ENCODE measurements around the gene KANSL2.
"Not testable (repeated sequence)": the region's sequence is repeated elsewhere in the genome, so short reads cannot be mapped to it uniquely, and the experiment has no call there.

The KANSL2 gene

GRCh38 chr12:48681710-48682532 lies at the start of gene KANSL2:
Gene KANSL2 (minus strand): TSS chr12:48682238. CDS start chr12:48681632, 606 bp downstream.
- peak; percentile 100 for DNase-seq

GRCh38 chr12:48728807-48729206 lies 46.8 kb upstream of the KANSL2 start:
- DNase-seq = no peak

GRCh38 chr12:48720737-48721136 lies 38.7 kb upstream of the KANSL2 start:
- not testable (repeated sequence) for DNase-seq

- not testable (repeated sequence) for DNase-seq
Observed at GRCh38 chr12:48720171-48720570, 38.1 kb upstream of the KANSL2 start.

DNA sequence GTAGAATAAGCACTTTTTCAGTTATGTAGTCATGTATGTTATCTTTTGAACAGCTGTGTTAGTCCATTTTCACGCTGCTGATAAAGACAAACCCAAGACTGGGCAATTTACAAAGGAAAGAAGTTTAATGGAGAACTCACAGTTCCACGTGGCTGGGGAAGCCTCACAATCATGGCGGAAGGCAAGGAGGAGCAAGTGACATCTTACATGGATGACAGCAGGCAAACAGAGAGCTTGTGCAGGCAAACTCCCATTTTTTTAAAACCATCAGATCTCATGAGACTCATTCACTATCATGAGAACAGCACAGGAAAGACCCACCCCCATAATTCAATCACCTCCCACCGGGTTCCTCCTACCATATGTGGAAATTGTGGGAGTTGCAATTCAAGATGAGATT lies 37.0 kb upstream of the KANSL2 start:
- not testable (repeated sequence) for DNase-seq

GRCh38 chr12:48717252-48717695 lies 35.2 kb upstream of the KANSL2 start:
- no peak for DNase-seq

- peak; percentile 98 for DNase-seq
Observed at GRCh38 chr12:48716493-48717251, 34.6 kb upstream of the KANSL2 start, which contains the start of gene CCNT1. Gene CCNT1 (minus strand): TSS chr12:48716707. CDS start chr12:48716675, 32 bp downstream.

- DNase-seq = no peak
Observed at GRCh38 chr12:48716168-48716492, 34.1 kb upstream of the KANSL2 start.

DNA sequence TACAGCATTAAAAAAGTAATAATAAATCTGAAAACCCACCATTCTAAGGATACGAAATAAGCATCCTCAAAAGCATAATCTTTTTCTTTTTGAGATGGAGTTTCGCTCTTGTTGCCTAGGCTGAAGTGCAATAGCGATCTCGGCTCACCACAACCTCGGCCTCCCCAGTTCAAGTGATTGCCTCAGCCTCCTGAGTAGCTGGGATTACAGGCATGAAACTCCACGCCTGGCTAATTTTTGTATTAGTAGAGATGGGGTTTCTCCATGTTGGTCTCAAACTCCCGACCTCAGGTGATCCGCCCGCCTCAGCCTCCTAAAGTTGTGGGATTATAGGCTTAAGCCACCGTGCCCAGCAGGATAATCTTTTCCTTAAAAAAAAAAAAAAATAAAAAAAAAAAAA lies 30.2 kb upstream of the KANSL2 start:
- DNase-seq = no peak

DNA sequence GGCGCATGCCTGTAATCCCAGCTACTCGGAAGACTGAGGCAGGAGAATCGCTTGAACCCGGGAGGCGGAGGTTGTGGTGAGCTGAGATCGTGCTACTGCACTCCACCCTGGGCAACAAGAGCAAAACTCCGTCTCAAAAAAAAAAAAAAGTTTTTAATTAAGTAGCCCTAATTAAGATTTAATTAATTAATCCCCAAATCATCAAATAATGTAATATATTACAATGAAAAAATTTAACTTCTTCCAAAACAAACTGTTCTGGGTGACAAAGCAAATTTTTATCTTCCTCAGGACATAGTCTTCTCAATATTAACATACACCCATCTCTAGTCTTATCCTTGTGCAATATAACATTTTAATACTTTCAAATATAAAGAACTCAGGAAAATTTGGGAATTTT lies 16.8 kb upstream of the KANSL2 start:
- not testable (repeated sequence) for DNase-seq

DNA sequence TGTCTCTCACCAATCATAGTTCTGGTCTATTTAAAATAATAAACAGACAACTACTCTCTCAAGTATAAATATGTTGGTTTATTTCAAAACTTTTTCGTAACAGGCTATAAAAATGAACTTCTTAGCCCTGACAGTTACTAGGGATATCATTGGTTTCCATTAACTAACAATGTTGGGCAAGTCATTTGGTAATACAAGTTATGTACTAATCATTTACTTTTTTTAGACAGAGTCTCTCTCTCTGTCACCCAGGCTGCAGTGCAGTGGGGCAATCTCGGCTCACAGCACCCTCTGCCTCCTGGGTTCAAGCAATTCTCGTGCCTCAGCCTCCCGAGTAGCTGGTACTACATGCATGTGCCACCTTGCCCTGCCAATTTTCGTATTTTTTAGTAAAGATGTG lies 14.6 kb upstream of the KANSL2 start:
- DNase-seq = no peak

- no peak for DNase-seq
Observed at GRCh38 chr12:48695859-48696258, 13.8 kb upstream of the KANSL2 start.

DNA sequence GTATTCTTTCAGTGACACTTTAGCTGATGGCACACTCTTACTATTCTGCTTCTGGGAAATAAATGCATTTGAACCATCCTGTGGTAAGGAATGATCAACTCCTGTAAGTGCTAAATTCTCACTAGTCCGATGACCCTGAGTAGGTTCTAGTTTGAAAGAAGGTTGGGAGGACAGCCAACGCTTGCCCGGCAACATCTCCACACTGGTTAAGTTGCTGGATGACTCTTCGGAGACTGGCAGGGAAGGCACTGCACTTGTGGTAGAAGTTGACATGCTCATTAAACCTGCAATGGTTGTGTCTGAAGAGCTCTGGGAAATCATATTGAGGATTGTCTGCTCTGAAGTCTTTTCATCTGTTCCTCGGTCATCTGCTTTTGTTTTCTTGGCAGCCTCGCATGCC lies 12.0 kb upstream of the KANSL2 start:
- no peak for DNase-seq

GRCh38 chr12:48693572-48693971 lies 11.5 kb upstream of the KANSL2 start:
- DNase-seq = no peak

GRCh38 chr12:48691826-48692487 lies 9.9 kb upstream of the KANSL2 start:
- no peak for DNase-seq

DNA sequence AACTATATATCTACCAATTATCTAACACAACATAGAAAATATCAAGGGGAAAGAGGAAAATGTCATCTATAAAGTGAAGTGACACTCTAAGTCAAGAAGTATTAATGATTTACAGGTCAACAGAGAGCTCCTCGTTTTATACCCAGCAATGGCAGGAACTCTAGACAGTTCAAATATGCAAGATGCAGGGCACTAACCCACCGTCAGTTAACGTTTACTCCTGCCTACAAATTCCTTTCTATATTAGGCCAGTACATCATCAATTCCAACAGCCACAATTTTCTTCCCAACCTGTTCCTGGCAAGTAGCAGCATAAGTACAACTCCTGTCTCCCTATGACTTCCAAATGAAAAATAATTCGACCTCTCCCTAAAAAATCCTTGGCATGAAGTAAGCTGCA lies 9.0 kb upstream of the KANSL2 start:
- DNase-seq = no peak

GRCh38 chr12:48690436-48690835 lies 8.4 kb upstream of the KANSL2 start:
- DNase-seq = no peak

DNA sequence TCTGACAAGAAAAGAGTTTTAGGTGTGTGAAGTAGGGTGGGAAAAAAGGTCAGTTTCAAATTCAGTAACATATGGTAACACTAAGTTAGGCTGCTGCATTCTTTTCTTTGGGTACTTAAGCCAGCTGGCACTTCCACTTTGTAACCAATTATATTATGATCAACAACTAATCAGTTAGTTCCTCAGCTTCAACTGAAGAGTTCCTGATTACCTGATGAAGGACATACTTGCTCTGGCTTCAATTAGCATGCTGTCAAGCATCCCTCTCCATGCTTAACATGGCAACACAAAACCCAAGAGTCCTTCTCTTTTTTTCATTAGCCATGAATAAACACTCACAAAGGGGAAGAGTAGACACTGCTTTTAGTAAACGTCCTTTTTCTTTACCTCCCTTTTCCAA lies 6.8 kb upstream of the KANSL2 start:
- no peak for DNase-seq

DNA sequence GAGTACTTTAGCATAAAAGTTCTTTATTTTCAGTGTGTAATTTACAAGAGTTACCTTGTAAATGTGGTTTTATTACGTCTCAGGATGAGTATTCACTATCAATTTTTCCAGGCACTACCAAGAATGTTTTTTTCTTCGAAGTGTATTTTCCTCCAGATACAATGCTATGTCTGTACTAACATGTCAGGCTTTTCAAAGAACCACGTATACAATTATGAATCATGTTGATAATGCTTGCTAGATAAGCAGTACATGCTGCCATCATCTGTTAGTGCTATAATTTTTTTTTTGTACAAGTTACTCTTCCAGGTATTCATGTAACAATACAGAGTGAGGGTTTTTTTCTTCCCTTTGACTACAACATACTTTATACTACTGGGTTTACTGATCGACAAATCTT lies 5.6 kb upstream of the KANSL2 start:
- DNase-seq = no peak

DNA sequence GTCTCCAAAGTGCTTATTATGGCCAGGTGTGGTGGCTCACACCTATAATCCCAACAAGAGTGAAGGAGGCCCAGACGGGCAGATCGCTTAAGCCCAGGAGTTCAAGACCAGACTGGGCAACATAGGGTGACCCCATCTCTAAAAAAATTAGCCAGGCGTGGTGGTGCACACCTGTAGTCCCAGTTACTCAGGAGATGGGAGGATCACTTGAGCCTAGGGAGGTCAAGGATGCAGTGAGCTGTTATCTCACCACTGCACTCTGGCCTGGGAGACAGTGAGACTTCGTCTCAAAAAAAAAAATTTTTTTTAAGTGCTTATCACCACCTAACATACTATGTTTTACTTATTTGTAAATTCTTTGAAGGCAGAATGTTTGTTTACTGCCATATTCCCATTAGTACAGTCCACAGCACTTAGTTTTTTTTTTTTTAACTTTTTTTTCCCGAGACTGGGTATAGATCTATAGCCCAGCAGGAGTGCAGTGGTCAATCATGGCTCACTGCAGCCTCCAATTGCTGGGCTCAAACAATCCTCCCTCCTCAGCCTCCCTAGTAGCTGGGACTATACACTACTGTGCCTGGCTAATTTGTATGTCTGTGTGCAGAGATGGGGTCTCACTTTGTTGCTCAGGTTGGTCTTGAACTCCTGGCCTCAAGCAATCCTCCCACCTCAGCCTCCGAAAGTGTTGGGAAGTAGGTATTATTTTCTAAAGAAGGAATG lies 4.7 kb upstream of the KANSL2 start:
- no peak for DNase-seq

GRCh38 chr12:48686037-48686595 lies 4.1 kb upstream of the KANSL2 start:
- DNase-seq = no peak

DNA sequence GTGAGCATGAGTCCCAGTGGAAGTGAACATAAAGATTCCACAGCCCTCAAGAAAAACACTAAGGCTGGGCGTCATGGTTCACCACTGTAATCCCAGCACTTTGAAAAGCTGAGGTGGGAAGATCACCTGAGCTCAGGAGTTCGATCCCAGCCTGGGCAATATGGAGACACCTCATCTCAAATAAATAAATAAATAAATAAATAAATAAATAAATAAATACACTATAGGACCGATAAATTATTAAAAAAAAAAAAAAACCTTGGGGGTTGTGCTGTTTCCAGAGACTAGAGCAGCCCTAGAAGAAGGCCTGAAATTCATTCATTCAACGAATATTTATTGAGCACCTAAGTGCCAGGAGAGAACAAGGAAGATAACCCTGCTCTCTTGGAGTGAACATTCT lies 1.5 kb upstream of the KANSL2 start:
- no peak for DNase-seq

- DNase-seq = no peak
Observed at GRCh38 chr12:48682927-48683326, 889 bp upstream of the KANSL2 start.
